Measurements from ENCODE around the gene PSME3. TPM values are rescaled to one million over a fixed set of nuclear protein-coding genes. Genes with fewer than 3 reads are reported as not detected.
A peak's percentile ranks its signal among the peaks of the same experiment; 100 is the strongest.

Gene PSME3
- total and polyA plus RNA-seq, 2 experiments from 2014 or later = 86.4 to 99.5 TPM

Small RNA genes lying within 50 kb of the gene (microRNA-seq; reads per million reads assigned to microRNA genes)
- gene MIR6781 = 4.5 reads per million, percentile 5 among the genes with 10 or more reads in this experiment

Small RNA genes lying within 50 kb of the gene (small RNA-seq; reads per million reads assigned to genes)
- gene MIR6781 (not detected), gene RNU6-287P (not detected)

Other genes with a start within 250 kb of the PSME3 start
- 55.3 and 58.7 TPM in 2 replicates for gene RETREG3, start 224.0 kb upstream of the PSME3 start, total RNA-seq
- gene RETREG3, start 224.0 kb upstream of the PSME3 start, polyA plus RNA-seq = 36.3 TPM in 2 replicates
- gene TUBG1, start 223.7 kb upstream of the PSME3 start, total RNA-seq = 28.7 and 33.7 TPM in 2 replicates
- 62.0 and 81.2 TPM in 2 replicates for gene TUBG1, start 223.7 kb upstream of the PSME3 start, polyA plus RNA-seq
- 13.1 and 16.0 TPM in 2 replicates for gene TUBG2, start 174.1 kb upstream of the PSME3 start, total RNA-seq
- gene TUBG2, start 174.1 kb upstream of the PSME3 start, polyA plus RNA-seq = 46.3 and 58.7 TPM in 2 replicates
- gene PLEKHH3, start 156.4 kb upstream of the PSME3 start, total RNA-seq = 16.9 and 20.5 TPM in 2 replicates
- gene PLEKHH3, start 156.4 kb upstream of the PSME3 start, polyA plus RNA-seq = 30.9 and 33.7 TPM in 2 replicates
- gene CCR10, start 151.6 kb upstream of the PSME3 start, total RNA-seq = 0.12 and 0.37 TPM in 2 replicates
- 4.6 and 5.0 TPM in 2 replicates for gene CCR10, start 151.6 kb upstream of the PSME3 start, polyA plus RNA-seq
- 3.6 and 4.4 TPM in 2 replicates for gene CNTNAP1, start 150.9 kb upstream of the PSME3 start, total RNA-seq
- 2.0 and 2.6 TPM in 2 replicates for gene CNTNAP1, start 150.9 kb upstream of the PSME3 start, polyA plus RNA-seq
- gene EZH1, start 88.4 kb upstream of the PSME3 start, total RNA-seq = 12.5 and 22.5 TPM in 2 replicates
- 9.5 and 18.4 TPM in 2 replicates for gene EZH1, start 88.4 kb upstream of the PSME3 start, polyA plus RNA-seq
- gene RAMP2, start 72.2 kb upstream of the PSME3 start, total RNA-seq = 8.7 and 13.1 TPM in 2 replicates
- 48.7 and 62.3 TPM in 2 replicates for gene RAMP2, start 72.2 kb upstream of the PSME3 start, polyA plus RNA-seq
- 89.9 and 107 TPM in 2 replicates for gene VPS25, start 59.9 kb upstream of the PSME3 start, total RNA-seq
- 121 and 125 TPM in 2 replicates for gene VPS25, start 59.9 kb upstream of the PSME3 start, polyA plus RNA-seq
- 1.0 and 1.5 TPM in 2 replicates for gene WNK4, start 52.8 kb upstream of the PSME3 start, total RNA-seq
- gene WNK4, start 52.8 kb upstream of the PSME3 start, polyA plus RNA-seq = 1.7 and 2.2 TPM in 2 replicates
- 117 and 133 TPM in 2 replicates for gene COA3, start 34.7 kb upstream of the PSME3 start, total RNA-seq
- gene COA3, start 34.7 kb upstream of the PSME3 start, polyA plus RNA-seq = 219 and 252 TPM in 2 replicates
- gene CNTD1, start 34.5 kb upstream of the PSME3 start, total RNA-seq = 0.08 and 1.2 TPM in 2 replicates
- gene CNTD1, start 34.5 kb upstream of the PSME3 start, polyA plus RNA-seq = 1.5 and 2.4 TPM in 2 replicates
- gene BECN1, start 9.1 kb upstream of the PSME3 start, total RNA-seq = 68.7 and 73.4 TPM in 2 replicates
- 70.4 and 75.2 TPM in 2 replicates for gene BECN1, start 9.1 kb upstream of the PSME3 start, polyA plus RNA-seq
- 0.92 and 1.1 TPM in 2 replicates for gene AOC2, start 11.2 kb downstream of the PSME3 start, total RNA-seq
- 1.3 and 2.2 TPM in 2 replicates for gene AOC2, start 11.2 kb downstream of the PSME3 start, polyA plus RNA-seq
- 1.0 and 1.9 TPM in 2 replicates for gene AOC3, start 17.8 kb downstream of the PSME3 start, total RNA-seq
- 2.3 and 2.5 TPM in 2 replicates for gene AOC3, start 17.8 kb downstream of the PSME3 start, polyA plus RNA-seq
- gene G6PC1, start 67.4 kb downstream of the PSME3 start, total RNA-seq = 14.2 and 18.2 TPM in 2 replicates
- 8.2 and 24.2 TPM in 2 replicates for gene G6PC1, start 67.4 kb downstream of the PSME3 start, polyA plus RNA-seq
- gene AARSD1, start 131.1 kb downstream of the PSME3 start, total RNA-seq = 16.9 and 25.8 TPM in 2 replicates
- 41.0 and 50.5 TPM in 2 replicates for gene AARSD1, start 131.1 kb downstream of the PSME3 start, polyA plus RNA-seq
- gene PTGES3L, start 146.7 kb downstream of the PSME3 start, total RNA-seq = 0.64 and 2.4 TPM in 2 replicates
- gene PTGES3L, start 146.7 kb downstream of the PSME3 start, polyA plus RNA-seq = 0.40 and 0.73 TPM in 2 replicates
- gene RUNDC1, start 147.2 kb downstream of the PSME3 start, total RNA-seq = 8.0 and 11.4 TPM in 2 replicates
- 19.6 and 20.3 TPM in 2 replicates for gene RUNDC1, start 147.2 kb downstream of the PSME3 start, polyA plus RNA-seq
- 1,020 and 1,179 TPM in 2 replicates for gene RPL27, start 165.0 kb downstream of the PSME3 start, total RNA-seq
- gene RPL27, start 165.0 kb downstream of the PSME3 start, polyA plus RNA-seq = 580 and 602 TPM in 2 replicates
- gene IFI35, start 173.4 kb downstream of the PSME3 start, total RNA-seq = 14.4 and 18.4 TPM in 2 replicates
- gene IFI35, start 173.4 kb downstream of the PSME3 start, polyA plus RNA-seq = 27.5 and 37.8 TPM in 2 replicates
- 181 and 207 TPM in 2 replicates for gene VAT1, start 189.0 kb downstream of the PSME3 start, total RNA-seq
- 219 and 251 TPM in 2 replicates for gene VAT1, start 189.0 kb downstream of the PSME3 start, polyA plus RNA-seq
- gene RND2, start 191.8 kb downstream of the PSME3 start, total RNA-seq = 4.6 and 6.3 TPM in 2 replicates
- gene RND2, start 191.8 kb downstream of the PSME3 start, polyA plus RNA-seq = 2.6 and 3.2 TPM in 2 replicates